ENCODE measurements around the gene CDKN2B-AS1. TPM values are rescaled to one million over a fixed set of nuclear protein-coding genes. Genes with fewer than 3 reads are reported as not detected.

Gene CDKN2B-AS1
- total and polyA plus RNA-seq, 2 donors from 2014 or later = 0.82 TPM; not detected in 1

GRCh38 chr9:21995006-21995665 lies 545 bp downstream of the CDKN2B-AS1 start:
- TF ChIP-seq CTCF (IDR thresholded peaks at IDR 0.05; ENCODE audit: borderline replicate concordance, extremely low read depth, insufficient read depth) = no peak
- Histone ChIP-seq H3K4me3 (ENCODE audit: low read length in 3 of 3) (peak overlapping the region; percentile 49 to 75 (median 62)), H3K36me3 (ENCODE audit: control insufficient read depth in 2 of 3, insufficient read depth in 3 of 3, low read length in 3 of 3) (no peaks in the 10 kb centered on the region), H3K4me1 (ENCODE audit: control insufficient read depth in 2 of 3, insufficient read depth in 2 of 3, low read depth in 1 of 3, low read length in 3 of 3) (peaks cover 0 to 12% (median 0%) of the 10 kb centered on the region in 3 donors), H3K27me3 (ENCODE audit: control insufficient read depth, insufficient read depth, low read length) (peaks cover 60% of the 10 kb centered on the region), H3K27ac (ENCODE audit: low read depth in 2 of 2, low read length in 2 of 2) (peak overlapping the region in 1 of 2 donors; percentile 73), H3K9ac (ENCODE audit: low read length in 3 of 3) (peak overlapping the region; percentile 7 to 46 (median 37)), H3K9me3 (ENCODE audit: control insufficient read depth in 2 of 3, insufficient read depth in 1 of 3, low read length in 3 of 3) (no peaks in the 10 kb centered on the region)
- FAIRE-seq = no peak
- intact Hi-C loops (cut with DNase I) = no loop called here
- DNase-seq = peak; percentile 38 to 89 (median 53)

GRCh38 chr9:21995666-21996398 lies 1.2 kb downstream of the CDKN2B-AS1 start:
- FAIRE-seq (no peak), DNase-seq (peak in 3 of 5 donors; percentile 51 to 85 (median 53))
- peak overlapping the region; percentile 49 to 75 (median 62) for H3K4me3 ChIP-seq (ENCODE audit: low read length in 3 of 3)
- intact Hi-C loops (cut with DNase I) = no loop called here
- H3K27me3 ChIP-seq (ENCODE audit: control insufficient read depth, insufficient read depth, low read length) = peaks cover 54% of the 10 kb centered on the region
- H3K9ac ChIP-seq (ENCODE audit: low read length in 3 of 3) = peak overlapping the region in 2 of 3 donors; percentile 7 to 46
- no peaks in the 10 kb centered on the region for H3K9me3 ChIP-seq (ENCODE audit: control insufficient read depth in 2 of 3, insufficient read depth in 1 of 3, low read length in 3 of 3)
- H3K27ac ChIP-seq (ENCODE audit: low read depth in 2 of 2, low read length in 2 of 2) = no peak overlapping the region
- H3K36me3 ChIP-seq (ENCODE audit: control insufficient read depth in 2 of 3, insufficient read depth in 3 of 3, low read length in 3 of 3) = no peaks in the 10 kb centered on the region
- TF ChIP-seq CTCF (IDR thresholded peaks at IDR 0.05; ENCODE audit: borderline replicate concordance, extremely low read depth, insufficient read depth) = no peak
- peaks cover 0 to 12% (median 0%) of the 10 kb centered on the region in 3 donors for H3K4me1 ChIP-seq (ENCODE audit: control insufficient read depth in 2 of 3, insufficient read depth in 2 of 3, low read depth in 1 of 3, low read length in 3 of 3)

- DNase-seq (peak in 1 of 5 donors; percentile 34), FAIRE-seq (no peak)
- no peaks in the 10 kb centered on the region for H3K36me3 ChIP-seq (ENCODE audit: control insufficient read depth in 2 of 3, insufficient read depth in 3 of 3, low read length in 3 of 3)
- no peak overlapping the region for H3K27ac ChIP-seq (ENCODE audit: low read depth in 2 of 2, low read length in 2 of 2)
- no peaks in the 10 kb centered on the region for H3K9me3 ChIP-seq (ENCODE audit: control insufficient read depth in 2 of 3, insufficient read depth in 1 of 3, low read length in 3 of 3)
- intact Hi-C loops (cut with DNase I) = no loop called here
- H3K27me3 ChIP-seq (ENCODE audit: control insufficient read depth, insufficient read depth, low read length) = peaks cover 48% of the 10 kb centered on the region
- H3K9ac ChIP-seq (ENCODE audit: low read length in 3 of 3) = no peak overlapping the region
- H3K4me1 ChIP-seq (ENCODE audit: control insufficient read depth in 2 of 3, insufficient read depth in 2 of 3, low read depth in 1 of 3, low read length in 3 of 3) = peaks cover 0 to 12% (median 0%) of the 10 kb centered on the region in 3 donors
- TF ChIP-seq CTCF (IDR thresholded peaks at IDR 0.05; ENCODE audit: borderline replicate concordance, extremely low read depth, insufficient read depth) = no peak
- H3K4me3 ChIP-seq (ENCODE audit: low read length in 3 of 3) = no peak overlapping the region
These were observed 1.8 kb downstream of the CDKN2B-AS1 start for GRCh38 chr9:21996438-21996837.

Data from kidney (tissue), 14 donors.